ENCODE data around the gene SOX5.
"Not testable (repeated sequence)": the region's sequence is repeated elsewhere in the genome, so short reads cannot be mapped to it uniquely, and the experiment has no call there.

SOX5 gene

DNA sequence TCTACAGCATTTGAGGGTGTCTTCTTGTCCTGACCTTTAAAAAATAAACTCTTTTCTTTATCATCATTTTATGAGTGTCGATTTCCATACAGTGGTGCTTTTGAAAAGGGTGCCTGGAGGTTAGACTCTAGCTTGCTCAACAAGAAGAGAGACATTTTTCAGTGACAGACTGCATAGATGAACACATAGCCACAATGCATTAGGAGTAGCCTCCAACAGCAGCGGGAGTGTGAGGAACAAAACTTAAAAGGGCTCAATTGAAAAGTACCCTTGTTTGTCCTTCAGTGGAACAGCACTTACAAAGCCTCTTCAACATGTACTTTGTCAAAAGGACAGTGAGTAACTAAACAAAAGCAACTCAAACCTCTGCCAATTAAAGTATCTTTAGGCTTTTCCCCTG, 119.3 kb downstream of the SOX5 start:
- no peak for DNase-seq

GRCh38 chr12:23827353-23827752, 122.1 kb downstream of the SOX5 start:
- DNase-seq, result no peak

GRCh38 chr12:23825124-23825523, 124.3 kb downstream of the SOX5 start:
- DNase-seq, result not testable (repeated sequence)

- no peak for DNase-seq
Measured at GRCh38 chr12:23824358-23824757, 125.1 kb downstream of the SOX5 start.

- not testable (repeated sequence) for DNase-seq
Measured at GRCh38 chr12:23822883-23823282, 126.6 kb downstream of the SOX5 start.

DNA sequence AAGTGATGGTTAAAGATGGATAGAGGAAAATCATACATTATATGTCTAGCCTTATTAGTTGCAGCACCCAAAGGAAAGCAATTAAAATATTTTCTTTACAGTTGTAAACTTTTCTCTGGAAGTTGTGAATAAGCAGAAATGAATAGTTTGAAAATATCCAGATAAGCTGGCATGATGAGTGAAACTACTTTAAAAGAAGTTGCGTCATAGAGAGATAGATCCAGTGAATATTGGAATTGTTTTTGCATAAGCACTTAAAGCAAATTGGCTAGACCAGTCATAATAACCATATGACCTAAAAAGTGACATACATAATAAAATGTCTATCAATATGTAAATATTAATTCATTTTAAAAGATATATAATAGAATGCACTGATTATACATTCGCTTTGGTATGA, 132.1 kb downstream of the SOX5 start:
- DNase-seq, result no peak

DNA sequence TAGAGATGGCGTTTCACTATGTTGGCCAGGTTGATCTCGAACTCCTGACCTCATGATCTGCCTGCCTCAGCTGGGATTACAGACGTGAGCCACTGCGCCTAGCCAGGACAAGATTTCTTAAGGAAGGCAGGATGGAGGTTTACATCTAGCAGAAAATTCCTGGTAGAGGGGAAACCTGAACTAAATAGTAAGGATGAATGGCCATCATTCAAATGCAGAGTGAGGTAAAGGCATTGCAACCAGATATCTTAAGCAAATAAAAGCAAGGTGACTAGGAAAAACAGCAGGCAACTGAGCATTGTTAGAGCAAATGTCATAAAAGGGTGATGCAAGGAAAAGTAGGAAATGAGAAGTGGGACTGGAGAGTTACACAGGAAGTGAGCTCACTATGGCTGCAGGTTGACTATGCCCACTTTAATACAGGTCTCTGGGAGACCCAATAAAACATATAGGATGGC, 133.0 kb downstream of the SOX5 start:
- DNase-seq, result no peak

DNA sequence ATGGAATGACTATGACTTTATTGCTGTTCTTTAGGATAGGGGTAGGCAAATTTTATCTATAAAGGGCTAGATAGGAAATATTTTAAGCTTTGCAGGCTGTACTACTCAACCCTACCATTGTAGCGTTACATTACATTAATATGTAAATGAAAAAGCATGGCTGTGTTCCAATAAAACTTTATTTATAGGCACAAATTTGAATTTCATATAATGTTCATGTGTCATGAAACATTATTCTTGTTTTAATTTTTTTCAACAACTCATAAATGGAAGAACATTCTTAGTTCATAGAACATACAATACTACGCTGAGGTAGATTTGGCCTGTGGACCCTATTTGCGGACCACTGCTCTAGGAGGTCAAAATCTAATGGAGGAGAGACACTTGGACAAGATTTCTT, 133.7 kb downstream of the SOX5 start:
- DNase-seq, result no peak

DNA sequence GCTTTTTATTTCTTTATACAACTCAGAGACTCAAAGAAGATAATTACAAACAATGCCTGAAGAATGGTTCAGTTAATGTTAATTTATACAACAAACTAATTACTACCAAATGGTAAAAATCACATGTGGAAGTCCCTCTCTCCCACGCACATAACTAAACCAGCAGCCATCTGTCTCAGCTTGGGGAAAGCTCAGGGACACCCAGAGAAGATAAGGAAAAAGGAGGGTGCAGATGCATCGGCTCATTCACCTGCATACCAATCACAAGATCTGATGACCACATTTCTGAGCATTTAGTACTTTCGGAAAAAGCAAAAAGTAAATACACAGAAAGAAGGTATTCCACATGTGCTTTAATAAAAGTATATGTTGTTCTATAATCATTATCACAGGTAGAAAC, 136.3 kb downstream of the SOX5 start:
- no peak for DNase-seq

- DNase-seq, result no peak
Measured at GRCh38 chr12:23810329-23810902, 139.1 kb downstream of the SOX5 start.

DNA sequence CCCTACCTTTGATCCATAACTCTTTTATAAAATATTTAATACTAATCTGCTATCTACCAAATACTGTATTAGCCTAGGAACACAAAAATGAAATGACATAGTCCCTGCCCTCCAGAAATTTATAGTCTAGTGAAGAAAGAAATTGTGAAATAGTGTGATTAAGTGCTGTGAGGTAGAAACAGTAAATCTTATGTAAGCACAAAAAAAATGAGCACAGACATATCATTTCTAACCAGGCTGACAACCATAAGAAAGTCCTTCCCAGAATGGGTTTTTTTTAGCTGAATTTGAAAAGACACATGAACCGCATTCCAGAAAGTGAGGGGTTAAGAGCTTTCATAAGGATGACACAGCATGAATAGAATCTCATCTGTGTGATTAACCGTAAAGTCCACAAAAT, 145.9 kb downstream of the SOX5 start:
- no peak for DNase-seq

DNA sequence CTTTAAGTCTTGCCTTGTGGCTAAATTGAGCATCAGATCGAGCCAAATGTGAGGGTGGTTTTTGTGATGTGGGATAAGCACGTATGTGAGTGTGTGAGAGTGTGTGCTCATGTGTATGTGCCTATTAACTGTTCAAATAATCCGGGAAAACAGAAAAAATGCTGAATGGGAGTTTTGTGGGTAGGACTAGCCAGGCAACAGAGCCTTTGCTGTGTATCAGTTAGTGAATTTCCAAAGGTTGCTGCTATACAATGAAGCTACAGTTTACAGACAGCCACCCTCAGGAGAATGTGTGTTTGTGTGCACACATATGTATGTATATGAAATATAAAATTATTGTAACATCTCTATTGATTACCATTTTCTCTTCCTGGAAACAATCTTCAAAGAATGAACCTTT, 154.0 kb downstream of the SOX5 start:
- no peak for DNase-seq

- DNase-seq, result no peak
Measured at GRCh38 chr12:23781118-23781517, 168.4 kb downstream of the SOX5 start.

DNA sequence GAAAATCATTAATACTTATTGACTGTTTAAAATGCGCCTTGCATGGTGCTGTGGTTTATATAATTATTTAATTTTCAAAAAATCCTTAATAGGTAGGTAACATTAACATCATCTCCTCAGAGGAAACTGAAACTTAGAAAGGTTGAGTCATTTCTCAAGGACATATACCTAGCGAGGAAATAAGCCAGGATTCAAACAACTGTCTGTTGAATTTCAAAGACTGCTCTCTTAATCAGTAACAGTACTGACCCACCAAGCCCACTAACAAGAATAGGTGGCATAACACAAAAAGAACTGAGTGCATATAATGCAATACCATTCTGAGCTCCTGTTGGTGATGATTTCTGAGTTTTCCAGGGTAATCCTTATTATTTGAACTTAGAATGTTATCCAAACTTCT, 174.3 kb downstream of the SOX5 start:
- DNase-seq, result no peak

GRCh38 chr12:23771240-23771949, 178.1 kb downstream of the SOX5 start:
- DNase-seq, result peak; percentile 74 to 82

DNA sequence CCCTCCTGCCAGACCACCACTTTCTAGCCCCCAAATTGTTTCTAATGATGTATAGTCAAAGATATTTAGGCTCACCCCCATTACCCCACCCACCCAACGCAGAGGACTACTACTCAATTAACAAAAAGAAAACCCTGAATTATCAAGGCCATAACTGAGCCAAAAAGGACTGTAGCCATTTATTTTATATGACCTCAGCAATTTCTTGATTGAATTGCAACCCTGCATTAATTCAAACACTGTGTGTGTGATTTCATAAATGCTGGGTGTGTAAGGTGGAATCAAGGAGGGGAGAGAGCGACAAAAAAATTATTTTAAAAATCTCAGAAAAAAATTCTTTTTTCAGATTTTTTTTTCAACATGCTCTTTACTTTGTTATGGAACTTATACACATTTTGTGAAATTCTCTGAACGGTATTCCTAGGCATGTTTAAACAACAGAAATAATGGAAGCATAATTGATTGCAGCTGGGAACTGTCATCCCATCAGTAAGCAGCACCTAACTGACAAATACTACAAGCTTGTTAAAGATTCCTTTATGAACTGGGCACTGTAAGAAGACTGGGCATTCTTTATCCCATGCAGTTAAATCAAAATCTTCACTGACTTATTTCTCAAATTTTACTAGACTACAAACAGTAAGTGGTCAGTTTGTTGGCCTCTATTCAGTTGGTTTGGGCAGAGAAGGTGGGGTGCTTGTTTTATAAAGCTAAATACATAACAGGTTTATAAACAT, 179.1 kb downstream of the SOX5 start:
- DNase-seq, result no peak

DNA sequence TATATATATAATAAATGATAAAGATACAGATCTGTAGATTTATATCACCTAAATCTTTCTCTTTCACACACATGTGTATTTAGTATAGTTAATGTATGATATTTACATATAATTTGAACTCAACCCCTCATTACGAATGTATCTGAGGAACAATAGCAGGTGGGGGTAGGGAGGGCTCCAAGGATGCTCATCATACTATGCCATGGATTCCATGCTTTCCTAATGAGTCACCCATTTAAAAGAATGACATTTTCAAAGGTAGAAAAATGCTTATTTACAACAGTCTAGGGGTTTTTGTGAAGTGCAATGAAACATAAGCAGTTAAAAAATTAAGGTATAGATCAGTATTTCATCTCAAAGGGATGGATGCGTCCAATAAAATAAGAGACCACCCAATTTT, 181.6 kb downstream of the SOX5 start:
- no peak for DNase-seq

DNA sequence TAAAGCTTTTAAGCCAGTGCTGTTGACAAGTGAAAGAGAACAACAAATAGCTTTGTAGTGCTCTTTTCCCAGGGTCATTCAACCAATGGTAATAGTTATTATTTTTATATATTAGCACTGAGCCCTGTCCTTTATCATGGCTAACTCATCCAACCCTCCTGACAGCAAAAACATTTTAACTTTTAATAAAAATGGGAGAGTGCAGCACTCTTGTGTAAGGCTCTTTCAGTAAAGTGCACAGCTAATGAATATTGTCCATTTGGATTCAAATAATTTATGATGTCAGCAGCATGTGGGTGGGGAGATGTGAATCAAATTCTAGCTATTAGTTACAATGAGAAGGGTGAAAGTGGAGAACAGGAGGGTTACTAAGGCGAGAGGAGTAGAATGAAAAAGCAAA, 185.7 kb downstream of the SOX5 start:
- DNase-seq, result no peak

- no peak for DNase-seq
Measured at GRCh38 chr12:23760495-23760894, 189.0 kb downstream of the SOX5 start.

DNA sequence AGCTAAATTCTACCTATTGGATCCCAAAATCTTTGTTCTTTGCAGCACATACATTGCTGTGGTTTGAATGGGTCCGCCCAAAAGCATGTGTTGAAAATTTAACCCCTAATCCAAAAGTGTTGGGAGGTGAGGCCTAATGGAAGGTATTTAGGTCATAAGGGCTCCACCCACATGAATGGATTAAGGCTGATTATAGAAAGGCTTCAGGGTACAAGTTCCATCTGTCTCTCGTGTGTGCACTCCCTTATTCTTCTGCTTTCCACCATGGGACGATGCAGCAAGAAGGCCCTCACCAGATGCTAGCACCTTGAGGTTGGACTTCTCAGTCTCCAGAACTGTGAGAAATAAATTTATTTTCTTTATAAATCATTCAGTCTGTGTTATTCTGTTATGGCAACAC, 190.9 kb downstream of the SOX5 start:
- DNase-seq, result no peak

DNA sequence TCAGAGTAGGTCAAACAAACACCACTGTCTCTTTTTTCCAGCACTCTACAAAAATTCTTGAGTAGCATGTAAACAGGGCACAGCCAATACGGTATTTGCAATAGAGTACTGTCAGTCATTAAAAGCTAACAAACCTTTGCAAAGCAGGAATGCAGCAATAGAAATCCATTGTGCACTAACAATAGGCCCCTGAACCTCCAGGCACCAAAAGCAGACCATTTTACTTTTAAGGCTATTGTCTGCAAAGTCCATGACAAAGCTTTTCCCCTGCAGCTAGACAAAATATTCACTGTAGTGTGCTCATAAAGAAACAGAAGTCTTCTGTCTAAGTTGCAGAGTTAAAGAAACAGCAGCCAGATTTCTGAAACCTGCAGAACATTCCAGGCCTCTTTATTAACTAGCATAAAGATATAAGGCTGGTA, 191.9 kb downstream of the SOX5 start:
- DNase-seq, result no peak

GRCh38 chr12:23756416-23756815, 193.1 kb downstream of the SOX5 start:
- DNase-seq, result no peak

DNA sequence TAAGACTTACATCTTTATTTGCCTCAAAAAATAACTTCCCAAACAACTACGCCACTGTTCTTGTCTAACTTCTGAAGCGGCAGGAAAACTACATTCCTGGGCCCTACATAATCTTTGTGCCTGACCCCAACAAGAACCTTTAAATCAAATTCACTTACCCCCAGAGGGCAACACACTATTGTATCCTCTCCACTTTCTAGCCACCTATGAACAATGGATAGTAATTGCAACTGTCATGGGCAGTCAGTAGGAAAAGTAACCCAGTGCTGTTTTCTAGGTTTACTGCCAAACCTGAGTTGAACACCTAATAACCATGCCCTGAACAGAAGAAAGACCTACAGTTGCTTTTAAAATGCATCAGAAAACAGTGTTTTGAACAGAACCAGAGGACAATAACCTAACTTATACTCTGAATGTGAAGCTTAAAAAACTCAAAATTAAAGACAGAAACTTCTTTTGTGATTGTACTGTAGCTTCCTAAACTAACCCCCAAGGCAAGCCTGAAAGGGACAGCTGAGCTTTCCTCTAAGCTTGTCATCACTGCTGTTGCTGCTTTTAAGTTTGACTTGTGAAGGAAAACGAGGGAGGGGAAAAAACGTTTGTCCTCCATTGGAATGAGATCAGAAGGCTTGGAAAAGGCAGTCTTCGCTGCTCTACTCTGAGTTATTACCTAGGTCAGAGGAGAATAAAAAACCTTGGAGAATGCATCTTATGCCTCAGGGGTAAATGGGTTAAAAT, 195.7 kb downstream of the SOX5 start:
- DNase-seq, result no peak
